Omental fat pad (tissue), 4 donors: ENCODE results near the gene PARP3. TPM values are rescaled to one million over a fixed set of nuclear protein-coding genes. Genes with fewer than 3 reads are reported as not detected.

Source experiments
- ATAC-seq: fragments of 150-250 bp; one replicate; pipeline ENCODE4 v1.9.1; 2016; ENCODE audit warnings: mild to moderate bottlenecking, moderate library complexity; ENCODE audit not compliant: low FRiP score
- DNase-seq: peaks from one replicate; pipeline ENCODE4 v3.0.0-alpha.2; 2019; ENCODE audit warnings: low spot score
- CTCF ChIP-seq, 3 donors: fragments of 450-650 bp; IDR thresholded peaks; one replicate each; pipeline ENCODE4 v1.5.1; 2016 to 2017; ENCODE audit warnings: antibody characterized with exemption in 3 of 3, mild to moderate bottlenecking in 3 of 3, moderate library complexity in 2 of 3
- total RNA-seq, 4 donors: library from RNA; depleted of rRNA; stranded (reverse); fragments of >200 nt; gene quantifications; one replicate each; pipeline ENCODE4 v1.1.0, GENCODE V29; 2016

The PARP3 gene
- total RNA-seq, 4 donors from 2014 or later, result 19.2 to 23.9 (median 22.8) TPM

GRCh38 chr3:51953445-51953844, 11.3 kb downstream of the PARP3 start:
- no peak for ATAC-seq
- TF ChIP-seq CTCF (IDR thresholded peaks at IDR 0.05), result no peak
- DNase-seq, result no peak

GRCh38 chr3:51954105-51954504, 11.9 kb downstream of the PARP3 start:
- no peak for TF ChIP-seq CTCF (IDR thresholded peaks at IDR 0.05)
- no peak for ATAC-seq
- no peak for DNase-seq

- TF ChIP-seq CTCF (IDR thresholded peaks at IDR 0.05), result no peak
- ATAC-seq, result no peak
- DNase-seq, result no peak
Observed at GRCh38 chr3:51954713-51955112, 12.6 kb downstream of the PARP3 start.

GRCh38 chr3:51955175-51955892, 13.2 kb downstream of the PARP3 start, which contains the start of gene GPR62:
GPR62 (plus strand) TSS chr3:51955381; CDS start chr3:51955653, 272 bp downstream.
- no peak for ATAC-seq

DNA sequence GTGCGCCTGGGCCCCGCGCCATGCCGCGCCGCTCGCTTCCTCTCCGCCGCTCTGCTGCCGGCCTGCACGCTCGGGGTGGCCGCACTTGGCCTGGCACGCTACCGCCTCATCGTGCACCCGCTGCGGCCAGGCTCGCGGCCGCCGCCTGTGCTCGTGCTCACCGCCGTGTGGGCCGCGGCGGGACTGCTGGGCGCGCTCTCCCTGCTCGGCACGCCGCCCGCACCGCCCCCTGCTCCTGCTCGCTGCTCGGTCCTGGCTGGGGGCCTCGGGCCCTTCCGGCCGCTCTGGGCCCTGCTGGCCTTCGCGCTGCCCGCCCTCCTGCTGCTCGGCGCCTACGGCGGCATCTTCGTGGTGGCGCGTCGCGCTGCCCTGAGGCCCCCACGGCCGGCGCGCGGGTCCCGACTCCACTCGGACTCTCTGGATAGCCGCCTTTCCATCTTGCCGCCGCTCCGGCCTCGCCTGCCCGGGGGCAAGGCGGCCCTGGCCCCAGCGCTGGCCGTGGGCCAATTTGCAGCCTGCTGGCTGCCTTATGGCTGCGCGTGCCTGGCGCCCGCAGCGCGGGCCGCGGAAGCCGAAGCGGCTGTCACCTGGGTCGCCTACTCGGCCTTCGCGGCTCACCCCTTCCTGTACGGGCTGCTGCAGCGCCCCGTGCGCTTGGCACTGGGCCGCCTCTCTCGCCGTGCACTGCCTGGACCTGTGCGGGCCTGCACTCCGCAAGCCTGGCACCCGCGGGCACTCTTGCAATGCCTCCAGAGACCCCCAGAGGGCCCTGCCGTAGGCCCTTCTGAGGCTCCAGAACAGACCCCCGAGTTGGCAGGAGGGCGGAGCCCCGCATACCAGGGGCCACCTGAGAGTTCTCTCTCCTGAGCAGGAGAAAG, 14.0 kb downstream of the PARP3 start:
- no peak for TF ChIP-seq CTCF (IDR thresholded peaks at IDR 0.05)
- ATAC-seq (peak; percentile 77), DNase-seq (no peak)

More at GRCh38 chr3:51955175-51955892, 13.2 kb downstream of the PARP3 start, which contains the start of gene GPR62:
- no peak for TF ChIP-seq CTCF (IDR thresholded peaks at IDR 0.05)
- DNase-seq, result no peak

DNA sequence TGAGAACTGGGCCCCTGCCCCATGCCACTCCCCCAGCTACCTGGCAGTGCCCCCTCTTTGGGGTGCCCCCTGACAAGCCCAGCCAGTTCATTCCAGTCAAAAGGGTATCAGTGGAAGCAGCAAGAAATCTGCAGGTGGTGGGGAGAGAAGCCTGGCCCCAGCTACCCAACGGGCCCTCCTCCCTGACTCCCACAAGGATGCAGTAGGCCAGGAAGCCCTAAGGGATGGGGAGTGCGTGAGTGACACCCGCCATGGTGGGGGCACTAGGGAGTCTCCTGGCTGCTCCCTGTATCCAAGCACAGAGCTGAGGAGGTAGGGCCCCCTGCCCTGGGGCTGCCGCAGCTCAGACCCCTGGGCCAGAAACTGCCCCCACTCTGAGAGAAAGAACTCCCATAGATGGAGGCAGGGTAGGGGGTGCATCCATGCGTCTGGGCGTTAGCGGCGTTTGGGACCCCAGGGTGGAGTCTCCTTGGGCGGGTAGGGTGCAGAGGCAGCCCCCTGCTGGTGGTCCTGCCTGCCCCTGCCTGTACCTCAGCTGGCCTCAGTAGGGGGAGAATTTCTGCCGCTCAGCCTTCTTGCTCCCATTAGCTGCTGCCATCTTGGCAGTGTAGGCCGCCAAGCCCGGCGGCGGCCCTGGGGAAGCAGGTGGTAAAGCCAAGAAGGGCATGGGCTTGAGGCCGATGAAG, 15.5 kb downstream of the PARP3 start:
- ATAC-seq (no peak), DNase-seq (no peak)
- no peak for TF ChIP-seq CTCF (IDR thresholded peaks at IDR 0.05)
